Esophagus squamous epithelium (tissue), 4 donors: ENCODE measurements around the gene KIAA1217.

ENCODE experiments used
- POLR2A ChIP-seq, 4 donors: fragments of 450-650 bp; IDR thresholded peaks; one replicate each; pipeline ENCODE4 v1.6.1; 2017; ENCODE audit warnings: antibody characterized with exemption in 4 of 4, mild to moderate bottlenecking in 4 of 4, moderate library complexity in 3 of 4
- TF ChIP-seq, protein P1 (sequence below), 6 experiments: fragments of 450-650 bp in 4 of 6; fragments of 200-600 bp in 2 of 6; sonication (generic) in 2 of 6; IDR thresholded peaks; one replicate each; pipeline ENCODE4 v1.5.1; 2016 to 2019; ENCODE audit warnings: antibody characterized with exemption in 6 of 6, mild to moderate bottlenecking in 4 of 6, moderate library complexity in 4 of 6

DNA sequence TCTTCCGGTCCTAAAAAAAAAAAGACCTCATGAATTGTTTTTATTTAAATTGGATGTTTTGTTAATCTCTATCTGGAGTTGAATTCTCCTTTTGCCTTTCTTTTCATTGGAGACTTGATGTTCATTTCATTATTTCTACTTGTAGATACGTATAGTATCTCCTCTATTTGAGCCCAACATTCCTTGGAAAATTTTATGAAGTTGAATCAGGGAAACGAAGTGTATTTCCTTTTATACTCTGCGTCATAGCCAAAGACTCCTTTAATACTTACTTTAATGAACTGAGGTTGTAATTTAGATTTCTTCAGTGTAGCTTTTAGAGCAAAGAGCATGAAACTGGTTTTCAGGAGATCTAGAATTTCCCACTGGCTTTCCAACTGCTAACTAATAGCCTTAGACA is 132.4 kb downstream of the KIAA1217 start:
- TF ChIP-seq, protein P1, sequence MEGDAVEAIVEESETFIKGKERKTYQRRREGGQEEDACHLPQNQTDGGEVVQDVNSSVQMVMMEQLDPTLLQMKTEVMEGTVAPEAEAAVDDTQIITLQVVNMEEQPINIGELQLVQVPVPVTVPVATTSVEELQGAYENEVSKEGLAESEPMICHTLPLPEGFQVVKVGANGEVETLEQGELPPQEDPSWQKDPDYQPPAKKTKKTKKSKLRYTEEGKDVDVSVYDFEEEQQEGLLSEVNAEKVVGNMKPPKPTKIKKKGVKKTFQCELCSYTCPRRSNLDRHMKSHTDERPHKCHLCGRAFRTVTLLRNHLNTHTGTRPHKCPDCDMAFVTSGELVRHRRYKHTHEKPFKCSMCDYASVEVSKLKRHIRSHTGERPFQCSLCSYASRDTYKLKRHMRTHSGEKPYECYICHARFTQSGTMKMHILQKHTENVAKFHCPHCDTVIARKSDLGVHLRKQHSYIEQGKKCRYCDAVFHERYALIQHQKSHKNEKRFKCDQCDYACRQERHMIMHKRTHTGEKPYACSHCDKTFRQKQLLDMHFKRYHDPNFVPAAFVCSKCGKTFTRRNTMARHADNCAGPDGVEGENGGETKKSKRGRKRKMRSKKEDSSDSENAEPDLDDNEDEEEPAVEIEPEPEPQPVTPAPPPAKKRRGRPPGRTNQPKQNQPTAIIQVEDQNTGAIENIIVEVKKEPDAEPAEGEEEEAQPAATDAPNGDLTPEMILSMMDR (IDR thresholded peaks at IDR 0.05): no peak
- no peak for TF ChIP-seq POLR2A (IDR thresholded peaks at IDR 0.05)
